Measurements from ENCODE around the gene OPCML.

OPCML gene

DNA sequence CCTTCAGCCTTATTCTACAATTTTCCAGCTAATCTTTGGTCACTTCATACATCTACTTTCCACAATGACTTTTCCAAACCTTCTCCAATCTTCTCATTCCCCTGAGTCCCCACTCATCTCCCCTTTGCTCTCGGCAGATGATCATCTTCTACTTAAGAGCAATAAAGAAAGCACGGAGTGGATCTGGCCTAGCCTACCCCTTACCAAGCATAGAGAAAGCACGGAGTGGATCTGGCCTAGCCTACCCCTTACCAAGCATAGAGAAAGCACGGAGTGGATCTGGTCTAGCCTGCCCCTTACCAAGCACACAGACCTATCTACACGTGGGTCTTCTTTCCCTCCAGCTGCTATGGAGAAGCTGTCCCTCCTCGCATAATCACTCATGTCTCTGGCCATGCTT, 558.6 kb downstream of the OPCML start:
- TF ChIP-seq, protein P1, sequence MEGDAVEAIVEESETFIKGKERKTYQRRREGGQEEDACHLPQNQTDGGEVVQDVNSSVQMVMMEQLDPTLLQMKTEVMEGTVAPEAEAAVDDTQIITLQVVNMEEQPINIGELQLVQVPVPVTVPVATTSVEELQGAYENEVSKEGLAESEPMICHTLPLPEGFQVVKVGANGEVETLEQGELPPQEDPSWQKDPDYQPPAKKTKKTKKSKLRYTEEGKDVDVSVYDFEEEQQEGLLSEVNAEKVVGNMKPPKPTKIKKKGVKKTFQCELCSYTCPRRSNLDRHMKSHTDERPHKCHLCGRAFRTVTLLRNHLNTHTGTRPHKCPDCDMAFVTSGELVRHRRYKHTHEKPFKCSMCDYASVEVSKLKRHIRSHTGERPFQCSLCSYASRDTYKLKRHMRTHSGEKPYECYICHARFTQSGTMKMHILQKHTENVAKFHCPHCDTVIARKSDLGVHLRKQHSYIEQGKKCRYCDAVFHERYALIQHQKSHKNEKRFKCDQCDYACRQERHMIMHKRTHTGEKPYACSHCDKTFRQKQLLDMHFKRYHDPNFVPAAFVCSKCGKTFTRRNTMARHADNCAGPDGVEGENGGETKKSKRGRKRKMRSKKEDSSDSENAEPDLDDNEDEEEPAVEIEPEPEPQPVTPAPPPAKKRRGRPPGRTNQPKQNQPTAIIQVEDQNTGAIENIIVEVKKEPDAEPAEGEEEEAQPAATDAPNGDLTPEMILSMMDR (IDR thresholded peaks at IDR 0.05; ENCODE audit: extremely low read depth, missing control alignments), result no peak
- DNase-seq (ENCODE audit: low spot score), result no peak

DNA sequence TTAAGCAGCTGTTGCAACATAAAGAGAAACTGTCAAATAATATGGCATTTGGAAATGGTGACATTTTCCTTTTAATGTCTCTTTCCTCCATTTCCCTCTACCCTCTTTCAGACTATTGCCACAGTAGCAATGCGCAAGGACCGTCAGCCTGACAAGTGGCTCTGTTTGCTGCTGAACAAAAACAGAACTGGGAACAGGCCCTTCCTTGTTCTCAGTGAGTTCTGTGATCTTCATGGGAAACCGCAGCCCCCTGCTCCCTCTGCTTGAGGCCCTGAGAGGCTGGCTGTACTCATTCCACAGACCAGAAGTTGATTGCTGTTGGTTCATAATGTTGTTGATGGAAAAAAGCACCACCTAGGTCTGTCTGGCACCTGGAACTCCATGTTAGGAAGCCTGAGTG, 559.7 kb downstream of the OPCML start:
- DNase-seq (ENCODE audit: low spot score), result no peak
- TF ChIP-seq, protein P1 (IDR thresholded peaks at IDR 0.05; ENCODE audit: extremely low read depth, missing control alignments), result no peak

DNA sequence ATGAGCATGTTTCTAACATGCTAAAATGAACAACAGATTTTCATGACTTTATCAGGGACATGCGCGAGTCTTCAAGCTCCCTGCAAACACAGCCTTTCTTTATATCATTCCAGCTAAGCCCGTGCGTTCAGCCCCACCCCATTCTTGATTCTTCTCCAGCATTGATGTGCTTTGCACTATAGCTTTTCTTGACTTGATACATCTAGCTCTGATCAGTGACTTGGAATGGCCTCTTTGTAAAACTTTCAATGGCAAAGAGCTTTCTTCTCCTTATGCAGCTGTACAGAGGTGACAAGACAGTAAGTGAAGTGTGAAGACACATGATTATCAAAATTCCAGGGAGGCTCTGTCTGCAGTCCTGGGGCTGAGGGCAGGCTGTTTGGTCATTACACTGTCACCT, 561.0 kb downstream of the OPCML start:
- TF ChIP-seq, protein P1 (IDR thresholded peaks at IDR 0.05; ENCODE audit: extremely low read depth, missing control alignments), result no peak
- DNase-seq (ENCODE audit: low spot score), result no peak

DNA sequence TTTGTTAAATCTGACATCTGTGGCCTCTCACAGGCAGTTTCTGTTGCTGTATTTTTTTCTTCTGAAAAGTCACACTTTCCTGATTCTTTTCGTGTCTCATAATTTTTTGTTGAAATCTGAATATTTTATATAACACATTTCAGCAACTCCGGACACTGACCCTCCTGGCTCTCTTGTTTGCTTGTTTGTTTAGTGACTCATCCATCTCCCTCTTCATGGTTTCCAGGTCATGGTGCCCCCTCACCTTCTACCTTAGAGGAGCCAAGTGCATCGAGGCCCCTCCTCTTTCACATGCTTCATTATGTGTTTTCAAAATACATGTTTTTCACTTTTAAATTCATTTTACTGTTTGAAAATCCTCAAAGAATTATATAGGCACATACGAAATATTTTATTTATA, 562.4 kb downstream of the OPCML start:
- DNase-seq (ENCODE audit: low spot score), result no peak

DNA sequence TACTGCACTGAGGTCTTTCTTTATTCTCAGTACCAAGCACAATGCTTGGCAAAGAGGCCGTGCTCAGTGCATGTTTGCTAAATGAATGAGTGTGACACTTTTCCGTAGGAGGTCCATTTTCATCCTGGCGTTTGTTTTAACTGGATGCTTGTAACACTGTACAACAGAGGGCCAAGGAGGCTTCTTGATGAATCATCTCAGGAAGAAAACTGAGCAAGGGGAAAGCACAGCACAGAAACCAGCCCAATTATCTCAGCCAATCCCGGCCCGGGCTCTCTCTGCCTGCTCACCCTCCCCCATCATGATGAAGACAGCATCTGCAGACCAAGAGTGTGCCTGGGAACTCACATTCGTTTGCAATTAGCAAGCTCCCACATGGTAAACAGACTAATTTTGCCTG, 570.3 kb downstream of the OPCML start:
- TF ChIP-seq, protein P1 (IDR thresholded peaks at IDR 0.05; ENCODE audit: extremely low read depth, missing control alignments), result no peak
- DNase-seq (ENCODE audit: low spot score), result no peak

More for the DNA sequence above, 562.4 kb downstream of the OPCML start:
- TF ChIP-seq, protein P1 (IDR thresholded peaks at IDR 0.05; ENCODE audit: extremely low read depth, missing control alignments), result no peak

DNA sequence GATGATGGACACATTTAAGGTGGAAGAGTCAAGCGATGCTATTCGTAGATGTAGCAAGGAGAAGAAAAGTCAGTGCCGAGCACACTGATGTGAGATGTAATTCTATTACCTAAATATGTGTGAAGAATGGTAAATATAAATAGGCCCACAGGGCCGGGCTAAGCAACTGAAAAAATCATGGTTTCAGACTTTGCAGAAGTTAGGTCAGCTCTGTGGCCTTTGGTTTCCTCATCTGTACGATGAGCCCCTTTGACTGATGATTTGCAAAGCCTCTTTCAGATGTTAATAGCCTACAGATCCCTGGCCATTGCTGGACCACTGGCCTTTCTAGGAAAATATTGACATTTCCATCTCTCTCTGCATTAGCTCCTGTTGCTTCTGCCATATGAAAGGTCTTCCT, 570.8 kb downstream of the OPCML start:
- no peak for DNase-seq (ENCODE audit: low spot score)

DNA sequence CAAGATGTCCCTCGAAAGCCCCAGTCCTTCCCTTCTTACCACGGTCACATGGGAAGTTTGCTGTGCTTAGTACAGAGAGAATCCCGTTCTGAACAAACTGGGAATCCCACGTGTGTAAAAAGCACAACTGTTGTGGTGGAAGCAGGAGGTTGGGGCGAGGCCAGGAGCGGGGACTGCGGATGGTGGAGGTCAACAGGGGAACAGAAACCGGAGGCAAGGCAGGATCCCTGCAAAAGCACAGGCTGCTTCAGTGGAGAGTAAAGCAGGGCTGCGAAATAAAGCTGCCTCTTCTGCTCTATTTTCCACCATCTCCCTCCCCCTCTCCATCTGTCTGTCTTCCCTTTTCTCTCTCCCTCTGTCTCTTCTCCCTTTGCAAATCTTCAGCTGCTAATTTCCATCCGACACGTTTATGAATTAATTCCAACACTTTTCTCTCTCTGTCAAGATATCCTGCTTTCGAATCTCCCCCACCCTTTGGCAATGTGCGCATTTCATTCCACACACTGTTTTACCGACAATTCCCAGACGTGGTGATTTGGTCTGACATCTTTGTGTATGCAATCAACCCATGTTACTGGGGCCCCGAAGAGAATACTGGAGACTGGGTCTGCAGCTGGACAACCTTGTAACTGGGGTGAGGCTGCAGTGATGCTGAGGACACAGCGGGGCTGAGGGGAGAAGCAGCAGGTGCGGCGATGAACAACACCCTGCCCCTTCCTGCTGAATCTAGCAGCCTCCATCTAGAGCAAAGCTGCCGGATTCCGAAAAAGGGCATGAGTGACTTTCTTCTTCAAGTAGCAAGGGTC, 571.8 kb downstream of the OPCML start:
- no peak for DNase-seq (ENCODE audit: low spot score)
- TF ChIP-seq, protein P1 (IDR thresholded peaks at IDR 0.05; ENCODE audit: extremely low read depth, missing control alignments), result no peak

More for the DNA sequence above, 570.8 kb downstream of the OPCML start:
- TF ChIP-seq, protein P1 (IDR thresholded peaks at IDR 0.05; ENCODE audit: extremely low read depth, missing control alignments), result no peak
